Mesenteric fat pad (tissue), 1 donor: ENCODE measurements around the gene ODC1. TPM values are rescaled to one million over a fixed set of nuclear protein-coding genes. Genes with fewer than 3 reads are reported as not detected.
"Not testable (repeated sequence)": the region's sequence is repeated elsewhere in the genome, so short reads cannot be mapped to it uniquely, and the experiment has no call there.

Experiments used
- DNase-seq: peaks from one replicate; pipeline ENCODE4 v3.0.0-alpha.2; 2020; ENCODE audit warnings: low spot score
- long read RNA-seq: library from polyadenylated mRNA; unstranded; transcript quantifications from one replicate; pipeline ENCODE4 v2.0.0, GENCODE V29; 2020
- total RNA-seq: library from RNA; stranded (reverse); fragmentation: NEBNext Ultra II Directional; extraction: Animal tissue kit (Norgen Biotek cat#: 25700); gene quantifications from one replicate; pipeline ENCODE4 v1.2.1, GENCODE V29; 2021
- donor health status: DM: yes; HTN: yes; CAD: no.

ODC1 gene
- 32.8 TPM for total RNA-seq
- long read RNA-seq, partial matches to known transcripts: 5 of 12 reads
- long read RNA-seq, other reads (novel, unspliced or antisense): 3 of 12 reads

DNA sequence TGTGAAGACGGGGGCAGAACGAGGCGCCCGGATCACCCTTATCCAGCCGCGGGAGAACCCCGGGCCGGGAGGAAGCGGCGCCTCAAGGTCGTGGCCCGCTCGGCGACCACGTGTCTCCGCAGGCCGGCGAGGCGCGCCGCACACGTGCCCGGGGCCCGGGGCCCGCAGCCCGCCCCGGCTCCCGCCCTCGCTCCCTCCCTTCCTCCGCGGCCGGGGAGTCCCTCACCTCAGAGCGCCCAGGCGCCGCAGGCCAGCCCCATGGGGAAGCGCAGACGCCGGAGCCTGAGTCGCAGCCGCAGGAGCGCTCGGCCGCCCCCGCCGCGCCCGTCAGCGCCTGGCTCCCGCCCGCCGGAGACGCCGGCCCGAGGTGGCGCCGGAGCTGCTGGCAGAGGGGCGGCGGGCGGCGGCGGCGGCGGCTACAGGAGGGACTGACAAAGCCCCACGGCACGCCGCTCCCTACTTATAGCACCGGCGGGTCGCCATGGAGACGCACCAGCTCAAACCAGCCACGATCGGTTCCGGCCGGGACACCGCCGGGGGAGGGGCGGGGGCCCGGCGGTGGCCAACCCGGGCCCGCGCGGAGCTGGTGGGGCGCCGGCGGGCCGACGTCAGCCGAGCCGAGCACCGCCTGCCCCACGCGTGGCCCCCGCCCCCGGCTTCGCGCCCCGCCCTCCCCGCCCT lies at the start of gene ODC1:
Gene ODC1, minus strand, starts transcription at position 433 of the 681 bp plus-strand sequence. CDS start 3,295 bp downstream, outside the sequence.
- peak; percentile 99 for DNase-seq

DNA sequence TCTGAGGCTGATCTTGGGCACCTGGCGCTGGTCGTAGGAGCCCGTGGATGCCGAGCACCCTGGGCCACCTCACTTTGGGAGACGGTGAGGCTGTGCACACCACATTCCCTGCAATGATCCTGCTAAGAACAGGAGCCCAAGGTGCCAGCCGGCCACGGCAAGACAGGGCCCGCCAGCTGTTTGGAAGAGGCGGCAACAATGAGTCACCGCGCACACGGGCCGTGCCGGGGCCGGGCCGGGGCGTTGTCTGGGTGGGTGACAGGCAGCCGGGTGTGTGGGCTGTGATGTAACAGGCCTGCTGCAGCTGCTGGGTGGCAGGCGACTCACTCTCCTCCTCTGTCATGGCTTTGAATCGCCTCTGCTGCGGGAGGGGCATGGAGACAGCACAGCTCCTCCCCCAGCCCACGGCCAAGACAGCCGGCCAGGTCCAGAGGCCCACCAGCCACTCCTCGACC lies 49.7 kb upstream of the ODC1 start:
- DNase-seq: peak; percentile 89

DNA sequence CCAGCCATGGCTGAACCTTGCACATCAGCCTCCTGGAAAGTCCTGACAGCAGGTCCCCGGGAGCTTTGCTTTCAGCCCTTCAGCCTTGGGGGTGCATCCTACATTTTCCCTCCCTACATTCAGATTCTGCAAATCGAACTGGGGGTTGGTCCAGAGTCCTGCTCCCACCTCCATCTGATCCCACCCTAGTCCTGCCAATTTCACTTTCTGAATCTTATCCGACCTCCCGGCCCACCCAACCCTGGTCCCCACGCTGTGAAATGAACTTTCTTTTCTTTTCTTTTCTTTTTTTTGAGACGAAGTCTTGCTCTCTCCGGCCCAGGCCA lies 47.8 kb upstream of the ODC1 start:
- no peak for DNase-seq

DNA sequence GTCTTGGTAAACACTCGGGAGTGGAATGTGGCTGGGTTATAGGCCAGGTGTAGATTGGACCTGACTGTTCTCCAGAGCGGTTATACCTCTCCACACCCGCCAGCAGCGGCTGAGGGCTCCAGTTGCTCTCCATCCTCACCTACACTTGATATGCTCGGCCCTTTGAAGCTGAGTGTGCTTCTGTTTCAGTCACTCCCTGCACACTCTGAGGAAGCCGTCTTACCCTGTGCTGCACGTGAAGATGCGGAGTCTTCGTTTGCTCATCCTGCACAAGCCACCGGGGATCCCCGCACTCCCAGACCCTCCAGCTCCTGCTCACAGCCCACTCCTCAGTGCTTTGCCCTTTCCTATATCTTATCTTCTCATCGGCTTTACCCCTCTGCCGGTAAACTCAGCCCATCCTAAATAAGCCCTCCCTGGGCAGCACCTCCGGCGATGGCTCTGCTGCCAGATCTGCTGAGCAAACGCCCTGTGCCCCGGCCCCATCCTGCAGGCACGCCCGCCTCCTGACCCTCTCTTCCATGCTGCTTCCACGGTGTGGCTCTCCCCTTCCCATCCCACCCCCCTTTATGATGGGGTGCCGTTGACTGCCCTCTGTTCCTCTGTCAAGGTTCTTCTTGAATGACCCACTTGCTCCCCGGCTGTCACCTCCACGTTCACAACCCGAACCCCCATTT lies 47.3 kb upstream of the ODC1 start:
- peak; percentile 78 for DNase-seq

DNA sequence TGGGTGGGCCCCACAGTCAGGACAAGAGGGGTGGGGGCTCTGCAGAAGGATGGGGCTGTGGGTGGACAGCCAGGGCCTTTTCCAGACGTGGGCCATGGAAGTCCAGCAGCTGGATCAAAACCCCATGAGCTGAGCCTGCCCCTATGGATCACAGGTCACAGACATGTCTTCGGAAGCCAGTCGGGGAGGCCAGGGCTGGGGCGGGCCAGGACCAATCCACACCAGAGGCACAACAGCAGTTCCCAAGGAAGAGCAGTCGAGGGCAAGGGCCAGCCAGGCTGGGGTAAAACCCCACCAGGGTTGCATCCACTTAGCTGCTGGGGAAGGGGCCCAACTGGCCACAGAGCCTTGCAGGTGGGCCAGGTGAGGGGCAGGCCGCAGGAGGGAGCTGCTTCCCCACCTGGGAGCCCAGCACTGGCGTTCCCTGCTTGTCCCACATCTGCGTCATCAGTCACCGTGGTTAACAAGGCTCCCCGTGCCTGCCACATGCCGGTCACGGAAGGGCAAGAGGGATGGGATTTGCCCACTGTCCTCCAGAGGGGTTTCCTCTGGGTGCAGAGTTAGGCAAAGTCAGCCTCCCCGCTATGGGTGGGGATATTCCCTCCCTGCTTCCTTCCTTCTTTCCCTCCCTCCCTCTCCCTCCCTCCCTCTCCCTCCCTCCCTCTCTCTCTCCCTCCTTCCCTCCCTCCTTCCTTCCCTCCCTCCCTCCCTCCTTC lies 46.4 kb upstream of the ODC1 start:
- DNase-seq: peak; percentile 86

DNA sequence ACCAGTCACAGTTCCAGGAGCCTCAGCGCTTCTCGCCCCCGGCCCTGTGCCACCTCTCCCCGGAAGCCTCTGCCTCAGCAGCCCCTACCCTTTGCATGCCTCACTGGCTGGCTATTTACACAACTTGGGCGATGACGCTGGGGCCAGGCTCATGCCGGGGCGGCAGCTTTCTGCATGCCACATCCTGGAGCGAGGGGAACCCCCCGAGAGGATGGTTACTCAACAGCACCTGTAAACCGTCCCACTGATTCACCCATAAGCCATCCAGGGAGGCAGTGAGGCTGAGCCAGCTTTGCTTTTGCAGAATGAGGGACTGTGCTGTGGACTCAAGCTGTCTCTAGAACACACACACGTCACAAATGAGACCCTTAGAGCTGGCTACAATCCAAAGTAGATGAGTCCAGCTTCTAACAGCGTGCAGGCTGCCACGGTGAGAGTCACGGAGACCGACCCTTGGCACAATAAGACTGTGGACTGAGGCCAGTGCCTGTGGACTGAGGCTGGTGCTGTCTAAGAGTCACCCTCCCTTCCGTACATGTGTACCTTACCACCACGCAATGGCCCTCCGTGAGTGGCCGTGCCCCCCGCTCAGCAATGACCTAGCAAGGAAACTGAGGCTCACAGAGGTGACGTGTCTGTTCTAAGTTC lies 45.6 kb upstream of the ODC1 start:
- peak; percentile 89 for DNase-seq

DNA sequence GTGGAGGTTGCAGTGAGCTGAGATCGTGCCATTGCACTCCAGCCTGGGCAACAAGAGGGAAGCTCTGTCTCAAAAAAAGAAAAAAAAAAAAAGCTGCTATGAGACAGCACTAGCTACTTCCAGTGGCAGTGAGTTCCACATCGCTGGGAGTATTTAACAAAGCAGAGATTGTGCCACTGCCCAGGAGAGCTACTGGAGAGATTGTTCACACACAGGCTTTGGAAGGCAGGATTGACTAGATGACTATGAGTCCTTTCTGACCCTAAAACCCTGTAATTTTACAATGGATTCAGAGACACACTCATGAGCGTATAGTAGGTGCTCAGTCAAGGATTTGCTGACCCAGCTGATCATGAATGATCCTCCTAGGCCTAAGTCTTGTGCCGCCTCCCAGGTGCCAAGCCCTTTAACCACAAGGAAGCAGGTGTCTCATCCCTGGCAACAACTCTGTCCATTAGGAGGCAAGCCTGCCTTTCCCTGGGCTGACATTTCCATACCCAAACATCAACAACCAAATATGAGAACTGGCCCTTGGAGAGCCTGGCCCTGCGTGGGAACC lies 45.0 kb upstream of the ODC1 start:
- no peak for DNase-seq

DNA sequence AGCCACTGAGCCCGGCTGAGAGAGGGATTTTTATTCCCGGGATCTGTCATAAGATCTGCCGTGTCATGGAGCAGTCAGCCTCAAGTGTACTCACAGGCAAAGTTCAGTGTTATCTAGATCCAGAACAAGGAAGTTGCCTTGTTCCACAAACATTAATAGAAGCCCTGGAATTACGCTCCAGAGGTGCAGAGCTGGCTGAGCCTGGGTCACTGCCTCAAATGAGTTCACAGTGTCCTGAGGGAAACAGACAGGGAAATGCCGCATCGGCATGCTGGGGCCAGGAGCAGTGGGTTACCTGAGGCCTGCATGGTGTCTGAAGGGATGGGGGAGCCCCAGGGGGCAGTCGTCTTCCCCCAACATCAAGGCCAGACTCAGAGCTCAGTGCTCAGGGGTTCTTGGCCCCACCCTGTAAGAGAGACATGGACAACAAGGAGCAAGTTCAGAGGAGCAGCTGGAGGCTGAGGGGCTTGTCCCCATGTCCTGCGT lies 42.7 kb upstream of the ODC1 start:
- peak; percentile 74 for DNase-seq

DNA sequence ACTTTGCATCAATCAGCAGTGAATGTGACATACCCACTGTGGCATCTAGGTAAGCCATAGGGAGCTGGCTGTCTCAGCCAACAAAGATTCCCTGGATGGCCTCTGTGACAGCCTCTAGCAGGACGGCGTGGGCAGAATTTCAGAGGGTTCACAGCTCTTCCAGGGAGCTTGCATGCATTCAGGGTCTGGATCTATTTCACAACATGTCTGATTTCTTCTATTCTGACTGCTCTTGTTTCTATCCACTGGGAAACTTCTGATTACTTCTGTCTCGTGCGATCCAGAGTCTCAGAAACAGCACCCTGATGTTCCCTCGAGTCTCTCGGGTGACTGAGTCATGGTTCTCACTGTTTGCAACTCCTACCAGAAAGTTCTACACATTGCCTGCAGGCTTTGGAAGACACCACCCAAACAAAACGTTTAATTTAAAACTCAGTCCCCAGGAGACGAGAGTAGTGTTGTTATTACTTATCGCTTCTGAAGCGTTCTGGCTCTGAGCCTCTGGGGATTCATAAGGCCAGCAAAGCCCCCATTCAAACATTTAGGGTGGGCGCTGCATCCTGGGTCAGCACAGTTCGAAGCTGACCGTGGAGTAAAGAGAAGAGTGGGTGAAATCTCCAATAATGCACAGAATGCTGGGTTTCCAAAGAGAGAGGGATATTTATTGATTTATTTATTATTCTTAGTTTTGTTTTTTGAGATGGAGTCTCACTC lies 41.9 kb upstream of the ODC1 start:
- peak; percentile 43 for DNase-seq

DNA sequence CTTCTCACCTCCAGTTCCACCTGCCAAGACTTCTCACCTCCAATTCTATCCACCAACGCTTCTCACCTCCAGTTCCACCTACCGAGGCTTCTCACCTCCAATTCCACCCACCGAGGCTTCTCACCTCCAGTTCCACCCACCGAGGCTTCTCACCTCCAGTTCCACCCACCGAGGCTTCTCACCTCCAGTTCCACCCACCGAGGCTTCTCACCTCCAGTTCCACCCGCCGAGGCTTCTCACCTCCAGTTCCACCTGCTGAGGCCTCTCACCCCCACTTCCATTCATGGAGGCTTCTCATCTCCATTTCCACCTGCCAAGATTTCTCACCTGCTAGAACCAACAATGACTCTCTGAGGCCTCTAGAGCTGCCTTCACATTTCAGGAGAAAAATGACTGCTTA lies 40.0 kb upstream of the ODC1 start:
- peak; percentile 55 for DNase-seq

DNA sequence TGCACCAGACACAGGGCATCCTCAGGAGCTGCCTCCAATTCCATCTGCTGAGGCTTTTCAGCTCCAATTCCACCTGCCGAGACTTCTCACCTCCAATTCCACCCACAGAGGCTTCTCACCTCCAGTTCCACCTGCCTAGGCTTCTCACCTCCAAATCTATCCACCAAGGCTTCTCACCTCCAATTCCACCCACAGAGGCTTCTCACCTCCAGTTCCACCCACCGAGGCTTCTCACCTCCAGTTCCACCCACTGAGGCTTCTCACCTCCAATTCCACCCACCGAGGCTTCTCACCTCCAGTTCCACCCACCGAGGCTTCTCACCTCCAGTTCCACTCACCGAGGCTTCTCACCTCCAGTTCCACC lies 39.6 kb upstream of the ODC1 start:
- DNase-seq: not testable (repeated sequence)

DNA sequence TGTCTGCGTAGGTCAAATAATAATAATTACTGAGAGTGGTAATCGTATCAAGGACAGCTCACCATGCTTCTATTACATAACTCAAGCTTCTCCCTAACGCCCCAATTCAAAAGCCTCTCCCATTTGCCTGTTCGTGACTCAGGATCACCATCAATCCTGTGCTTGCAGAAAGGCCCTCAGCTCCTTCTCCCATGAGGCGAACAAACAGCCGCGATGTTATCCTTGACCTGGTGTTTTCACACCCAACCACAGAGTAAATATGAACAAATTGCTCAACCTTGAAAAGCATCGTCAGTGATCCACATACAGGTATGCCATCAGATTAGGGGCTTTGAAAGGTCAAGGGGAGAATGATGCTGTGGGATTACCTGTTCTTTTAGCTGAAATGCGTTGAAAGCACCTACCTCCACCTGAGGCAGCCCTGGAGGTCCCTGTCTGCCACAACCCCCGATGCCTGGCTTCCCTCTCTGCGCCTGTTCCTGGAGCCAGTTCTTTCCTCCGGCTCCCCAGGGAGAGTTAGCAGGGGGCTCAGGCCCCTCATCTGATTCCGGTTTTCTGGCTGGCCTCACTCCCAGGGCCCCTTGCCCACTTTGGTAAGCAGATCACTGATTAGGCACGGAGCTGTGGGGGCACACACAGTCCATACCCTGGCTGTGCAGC lies 39.1 kb upstream of the ODC1 start:
- DNase-seq: peak; percentile 83

DNA sequence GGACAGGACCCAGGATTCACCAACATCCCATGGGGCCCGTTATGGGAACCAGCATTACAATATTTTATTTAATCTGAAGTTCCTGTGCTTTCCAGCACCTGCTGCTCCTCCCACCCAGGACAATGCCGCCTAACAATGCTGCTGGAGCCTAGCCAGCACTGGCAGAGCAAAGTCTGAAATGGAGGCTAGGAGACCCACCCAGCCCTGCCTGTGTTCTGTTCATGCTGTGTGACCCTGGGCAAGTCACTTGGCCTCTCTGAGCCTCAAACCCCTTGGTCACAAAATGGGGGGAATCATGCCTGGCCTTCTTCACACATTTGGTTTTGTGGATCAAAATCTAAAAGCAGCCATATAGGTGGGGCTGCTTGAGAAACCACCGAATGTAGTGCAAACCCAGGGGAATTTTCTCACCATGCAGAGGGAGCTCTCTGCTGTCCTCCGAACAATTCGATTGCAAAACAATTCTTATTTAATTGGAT lies 38.5 kb upstream of the ODC1 start:
- DNase-seq: peak; percentile 82

DNA sequence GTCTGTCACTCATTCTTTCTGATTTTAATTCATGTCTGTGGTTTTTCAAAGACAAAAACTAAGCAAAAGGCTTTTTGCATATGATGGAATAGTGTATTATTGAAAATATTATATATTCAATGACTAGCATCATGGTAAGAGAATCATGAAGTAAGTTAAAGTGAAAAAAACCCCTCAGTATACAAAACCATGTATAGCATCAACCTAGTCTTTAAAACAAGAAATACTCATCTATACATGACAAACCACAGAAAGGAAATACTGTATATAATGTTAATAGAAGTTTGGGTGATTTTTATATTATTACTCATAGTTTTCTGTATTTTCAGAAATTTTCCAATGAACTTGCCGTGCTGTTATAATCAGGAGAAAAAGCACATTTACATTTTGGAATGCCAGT lies 38.0 kb upstream of the ODC1 start:
- DNase-seq: no peak

DNA sequence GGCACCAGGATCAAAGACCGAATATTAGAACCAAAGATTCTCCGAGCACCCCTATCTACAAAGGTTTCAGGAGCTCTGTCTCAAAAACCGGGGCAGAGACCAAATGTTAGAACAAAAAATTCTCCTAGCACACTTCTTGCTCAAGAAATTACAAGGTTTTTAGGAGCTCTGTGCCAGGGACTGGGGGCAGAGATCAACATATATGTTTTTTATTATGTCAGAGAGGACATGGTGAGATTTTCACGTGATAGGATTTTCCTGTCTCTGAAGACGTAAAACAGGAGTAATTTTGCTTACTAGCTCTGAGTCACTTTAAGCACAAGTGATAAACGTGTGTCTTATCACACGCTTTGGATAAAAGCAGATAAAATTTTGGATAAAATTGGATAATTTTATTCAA lies 34.8 kb upstream of the ODC1 start:
- DNase-seq: no peak

DNA sequence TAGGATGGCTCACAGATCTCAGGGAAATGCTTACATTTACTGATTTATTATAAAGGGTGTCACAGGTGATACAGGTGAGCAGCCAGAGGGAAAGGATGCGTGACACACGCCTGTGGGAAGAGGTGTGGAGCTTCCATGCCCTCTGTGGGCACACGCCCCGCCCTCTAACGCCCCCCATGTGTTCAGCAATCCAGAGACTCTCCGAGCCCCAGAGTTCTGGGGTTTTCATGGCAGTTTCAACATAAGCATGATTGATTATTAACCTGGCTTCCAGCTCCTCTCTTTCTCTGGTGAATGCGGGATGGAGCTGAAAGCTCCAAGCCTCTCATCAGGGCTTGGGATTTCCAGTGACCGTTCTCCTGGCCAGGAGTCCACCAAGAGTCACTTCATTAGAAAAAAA lies 34.3 kb upstream of the ODC1 start:
- no peak for DNase-seq

DNA sequence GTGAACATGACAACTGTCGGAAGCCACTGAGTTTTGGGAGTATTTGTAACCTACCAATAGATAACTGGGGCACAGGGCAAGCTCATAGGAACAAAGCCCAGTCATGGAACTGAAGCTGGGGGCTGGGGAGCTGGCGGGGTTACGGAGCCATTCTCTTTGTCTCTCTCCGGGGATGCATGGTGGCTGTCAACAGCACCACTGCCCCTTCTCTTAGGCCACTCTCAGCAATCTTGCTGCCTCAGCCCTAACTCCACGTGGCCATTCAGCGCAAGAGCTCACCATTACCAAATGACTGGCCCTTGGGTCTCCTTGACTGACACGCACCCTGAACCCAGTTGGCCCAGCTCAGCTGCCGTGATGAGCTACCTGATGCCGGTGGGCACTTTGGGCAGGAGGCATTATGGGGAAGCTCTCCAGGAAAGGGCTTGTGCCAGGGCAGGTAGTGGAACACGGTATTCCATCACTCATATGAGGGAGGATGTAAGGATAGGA lies 33.6 kb upstream of the ODC1 start:
- DNase-seq: peak; percentile 60

DNA sequence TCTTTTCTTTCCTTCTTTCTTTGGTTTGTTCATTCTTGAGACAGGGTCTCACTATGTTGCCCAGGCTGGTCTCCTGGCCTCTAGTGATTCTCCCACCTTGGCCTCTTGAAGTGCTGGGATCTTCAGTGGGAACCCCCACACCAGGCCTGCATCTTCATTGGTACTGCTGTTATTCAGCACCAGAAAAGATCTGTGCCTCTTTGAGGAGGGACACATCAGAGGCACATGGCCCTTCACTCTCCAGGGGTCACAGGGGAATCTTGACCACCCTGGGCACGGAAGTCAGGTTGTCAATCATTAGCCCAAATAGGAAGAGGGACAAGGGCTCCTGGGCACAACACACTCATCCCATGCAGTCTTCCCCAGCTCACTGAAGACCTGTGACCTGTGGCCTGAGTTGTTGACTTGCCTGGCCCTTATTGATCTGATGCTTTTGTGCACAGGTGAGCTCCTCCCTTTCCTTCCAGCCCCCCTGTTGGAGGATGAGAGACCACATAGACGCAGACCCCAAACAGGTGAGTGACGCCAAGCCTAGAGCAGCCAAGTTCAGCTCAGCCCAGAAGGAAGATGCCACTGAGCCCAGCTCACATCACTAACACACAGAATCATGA lies 33.0 kb upstream of the ODC1 start:
- DNase-seq: peak; percentile 72

DNA sequence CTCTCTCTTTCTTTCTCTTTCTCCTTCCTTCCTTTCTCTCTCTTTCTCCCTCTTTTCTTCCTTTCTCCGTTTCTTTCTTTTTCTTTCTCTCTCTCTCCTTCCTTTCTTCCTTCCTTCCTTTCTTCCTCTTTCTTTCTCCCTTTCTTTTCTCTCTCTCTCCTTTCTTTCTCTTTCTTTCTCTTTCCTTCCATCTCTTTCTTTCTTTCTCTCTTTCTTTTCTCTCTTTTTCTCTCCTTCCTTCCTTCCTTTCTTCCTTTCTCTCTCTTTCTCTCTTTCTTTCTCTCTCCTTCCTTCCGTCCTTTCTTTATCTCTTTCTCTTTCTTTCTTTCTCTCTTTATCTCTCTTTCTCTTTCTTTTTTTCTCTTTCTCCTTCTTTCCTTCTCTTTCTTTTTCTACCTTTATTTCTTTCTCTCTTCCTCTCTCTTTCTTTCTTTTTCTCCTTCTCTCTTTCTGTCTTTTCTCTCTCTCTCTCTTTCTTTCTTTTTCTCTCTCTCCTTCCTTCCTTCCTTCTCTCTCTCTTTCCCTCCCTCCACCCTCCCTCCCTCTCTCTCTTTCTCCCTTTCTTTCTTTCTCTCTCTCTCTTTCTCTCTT lies 32.3 kb upstream of the ODC1 start:
- no peak for DNase-seq
